ENCODE data around the gene NRG3. TPM values are rescaled to one million over a fixed set of nuclear protein-coding genes. Genes with fewer than 3 reads are reported as not detected.

The NRG3 gene
- total and polyA plus RNA-seq, 2 of the 8 experiments (the other 6 are each of a cell fraction or from before 2014, with no cell fraction given) = 4.2 to 5.0 TPM

DNA sequence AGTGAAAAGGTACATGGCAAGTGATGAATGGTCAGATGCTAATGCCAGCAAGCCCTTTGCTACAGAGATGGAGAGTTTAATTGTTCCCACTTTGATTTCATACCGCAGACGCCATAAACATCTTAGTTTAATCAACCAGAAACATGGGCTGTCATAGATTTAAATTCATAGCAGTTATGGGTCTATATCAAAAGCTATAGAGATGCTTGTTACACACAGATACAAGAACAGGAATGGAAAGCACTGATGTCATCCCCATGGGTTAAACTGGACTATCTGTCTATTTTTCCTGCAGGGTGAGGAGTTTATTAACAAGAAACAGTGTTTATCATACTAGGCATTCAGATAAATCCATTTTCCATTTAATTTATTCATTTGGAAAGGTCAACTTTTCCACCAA is 409.2 kb downstream of the NRG3 start:
- H3K79me2 ChIP-seq (ENCODE audit: control insufficient read depth in 1 of 2, insufficient read depth in 2 of 2, low read length in 2 of 2) = no peaks in the 10 kb centered on the region
- no peak overlapping the region for H2BK20ac ChIP-seq (ENCODE audit: low read length)
- no peak overlapping the region for H3K4me3 ChIP-seq (ENCODE audit: extremely low read depth in 1 of 4, insufficient read depth in 2 of 4, low read depth in 3 of 4, low read length in 4 of 4)
- no peak overlapping the region for H2BK12ac ChIP-seq (ENCODE audit: low read depth, low read length)
- H2AFZ ChIP-seq (ENCODE audit: low read length) = no peak overlapping the region
- CTCF ChIA-PET (ENCODE audit: partially characterized antibody) = no interaction called here
- no peak overlapping the region for H3K23ac ChIP-seq (ENCODE audit: insufficient read length)
- H3K56ac ChIP-seq (replicated peaks; ENCODE audit: insufficient read length, low read depth, low read length) = no peak overlapping the region
- H3K4ac ChIP-seq (replicated peaks; ENCODE audit: insufficient read length, low read depth, low read length) = no peak overlapping the region
- H2AK5ac ChIP-seq (ENCODE audit: low read depth, low read length) = no peak overlapping the region
- H3K27me3 ChIP-seq (replicated peaks in 1 of 4; ENCODE audit: control insufficient read depth in 3 of 4, extremely low read depth in 1 of 4, insufficient read depth in 3 of 4, low read length in 3 of 4) = peaks cover 0 to 2% (median 0%) of the 10 kb centered on the region in 4 experiments; a peak in 1 of 7 replicates
- no peak overlapping the region for H3K27ac ChIP-seq (ENCODE audit: low read depth, low read length)
- no peak overlapping the region for H2BK15ac ChIP-seq (ENCODE audit: low read length)
- no peak overlapping the region for H3K14ac ChIP-seq (ENCODE audit: insufficient read length)
- 92% methylated on average over 2 of the region's 2 CpGs; no CpG with 5 or more reads in 1 of the 2 experiments for WGBS, 2 experiments (ENCODE audit: extremely low coverage in 1 of 2, insufficient coverage in 1 of 2, insufficient read length in 1 of 2, insufficient replicate concordance in 2 of 2, low coverage in 1 of 2, low lambda C conversion rate in 2 of 2, missing lambda C conversion rate in 1 of 2)
- FAIRE-seq (no peak), DNase-seq (ENCODE audit: low read depth in 1 of 2, low spot score in 2 of 2) (no peak)
- H3K9ac ChIP-seq (replicated peaks in 1 of 4; ENCODE audit: extremely low read depth in 1 of 4, low read depth in 3 of 4, low read length in 3 of 4) = no peak overlapping the region
- H3K9me3 ChIP-seq (ENCODE audit: insufficient read depth in 2 of 2, low read depth in 1 of 2, low read length in 1 of 2) = no peaks in the 10 kb centered on the region
- no peaks in the 10 kb centered on the region for H3K79me1 ChIP-seq (ENCODE audit: low read depth, low read length)
- POLR2A ChIA-PET (ENCODE audit: partially characterized antibody) = no interaction called here
- no peak overlapping the region for H3K18ac ChIP-seq (ENCODE audit: extremely low read depth, low read length)
- H4K20me1 ChIP-seq (replicated peaks in 1 of 2; ENCODE audit: control insufficient read depth in 1 of 2, insufficient read depth in 2 of 2, low read length in 2 of 2) = no peaks in the 10 kb centered on the region
- no peak overlapping the region for H2BK120ac ChIP-seq (replicated peaks; ENCODE audit: low read depth, low read length)
- no peak overlapping the region for H2BK5ac ChIP-seq (ENCODE audit: low read depth, low read length)
- no peaks in the 10 kb centered on the region for H3K4me1 ChIP-seq (replicated peaks in 1 of 4; ENCODE audit: control insufficient read depth in 3 of 4, insufficient read depth in 4 of 4, low read length in 3 of 4)
- H4K91ac ChIP-seq (replicated peaks; ENCODE audit: insufficient read length, low read length) = no peak overlapping the region
- no peak overlapping the region for H3K4me2 ChIP-seq (ENCODE audit: insufficient read depth in 1 of 2, low read depth in 2 of 2, low read length in 2 of 2)
- H4K5ac ChIP-seq (ENCODE audit: insufficient read length, low read depth, low read length) = no peak overlapping the region
- no peak overlapping the region for H4K8ac ChIP-seq (ENCODE audit: extremely low read depth, insufficient read depth, low read length)
- H3K36me3 ChIP-seq (ENCODE audit: control insufficient read depth in 2 of 4, insufficient read depth in 4 of 4, low read length in 3 of 4) = no peaks in the 10 kb centered on the region
- H3K23me2 ChIP-seq (ENCODE audit: low read depth, low read length) = no peaks in the 10 kb centered on the region
- TF ChIP-seq SP4 (IDR thresholded peaks at IDR 0.05; ENCODE audit: low read length) (no peak), RAD21 (IDR thresholded peaks at IDR 0.05 in 1 of 2, conservative IDR thresholded peaks at IDR 0.05 in 1 of 2; ENCODE audit: low read depth in 2 of 2, low read length in 2 of 2) (no peak), RNF2 (IDR thresholded peaks at IDR 0.05; ENCODE audit: borderline replicate concordance, low read depth, low read length, missing control alignments, poor library complexity, severe bottlenecking) (no peak), SP1 (IDR thresholded peaks at IDR 0.05; ENCODE audit: low read depth, low read length) (no peak), SAP30 (IDR thresholded peaks at IDR 0.05; ENCODE audit: insufficient read depth, insufficient replicate concordance, low read length) (no peak), POLR2AphosphoS5 (IDR thresholded peaks at IDR 0.05; ENCODE audit: low read depth, low read length) (no peak), CTBP2 (IDR thresholded peaks at IDR 0.05; ENCODE audit: borderline replicate concordance, insufficient read depth, insufficient read length, low read length) (no peak), CBX8 (IDR thresholded peaks at IDR 0.05; ENCODE audit: borderline replicate concordance, low read depth, low read length) (no peak), CHD1 (IDR thresholded peaks at IDR 0.05; ENCODE audit: low read depth, low read length) (no peak)
- TF ChIP-seq, protein P1, sequence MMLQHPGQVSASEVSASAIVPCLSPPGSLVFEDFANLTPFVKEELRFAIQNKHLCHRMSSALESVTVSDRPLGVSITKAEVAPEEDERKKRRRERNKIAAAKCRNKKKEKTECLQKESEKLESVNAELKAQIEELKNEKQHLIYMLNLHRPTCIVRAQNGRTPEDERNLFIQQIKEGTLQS (IDR thresholded peaks at IDR 0.05; ENCODE audit: insufficient read depth, low read depth, low read length) = no peak
